ENCODE data around the gene PDGFB.

DNA sequence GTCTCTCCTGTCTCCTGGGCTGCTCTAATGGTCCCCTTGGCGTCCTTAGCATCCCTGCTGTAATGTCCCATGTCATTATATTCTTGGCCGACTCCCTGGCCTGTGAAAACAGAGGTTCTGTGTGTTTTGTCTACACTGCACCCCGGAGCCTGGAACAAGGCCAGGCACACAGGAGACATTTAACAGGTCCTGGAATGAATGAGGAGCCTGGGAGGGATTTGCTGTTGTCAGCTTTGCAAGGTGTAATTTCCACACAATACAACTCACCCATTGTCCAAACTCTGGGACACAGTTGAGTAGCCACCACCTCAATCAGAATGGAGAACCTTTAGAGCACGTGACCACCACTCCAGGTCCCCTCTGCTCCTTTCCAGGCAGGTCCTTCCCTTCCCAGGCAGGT, 14.9 kb upstream of the PDGFB start:
- no peak for TF ChIP-seq POLR2A (IDR thresholded peaks at IDR 0.05)
- TF ChIP-seq, protein P1, sequence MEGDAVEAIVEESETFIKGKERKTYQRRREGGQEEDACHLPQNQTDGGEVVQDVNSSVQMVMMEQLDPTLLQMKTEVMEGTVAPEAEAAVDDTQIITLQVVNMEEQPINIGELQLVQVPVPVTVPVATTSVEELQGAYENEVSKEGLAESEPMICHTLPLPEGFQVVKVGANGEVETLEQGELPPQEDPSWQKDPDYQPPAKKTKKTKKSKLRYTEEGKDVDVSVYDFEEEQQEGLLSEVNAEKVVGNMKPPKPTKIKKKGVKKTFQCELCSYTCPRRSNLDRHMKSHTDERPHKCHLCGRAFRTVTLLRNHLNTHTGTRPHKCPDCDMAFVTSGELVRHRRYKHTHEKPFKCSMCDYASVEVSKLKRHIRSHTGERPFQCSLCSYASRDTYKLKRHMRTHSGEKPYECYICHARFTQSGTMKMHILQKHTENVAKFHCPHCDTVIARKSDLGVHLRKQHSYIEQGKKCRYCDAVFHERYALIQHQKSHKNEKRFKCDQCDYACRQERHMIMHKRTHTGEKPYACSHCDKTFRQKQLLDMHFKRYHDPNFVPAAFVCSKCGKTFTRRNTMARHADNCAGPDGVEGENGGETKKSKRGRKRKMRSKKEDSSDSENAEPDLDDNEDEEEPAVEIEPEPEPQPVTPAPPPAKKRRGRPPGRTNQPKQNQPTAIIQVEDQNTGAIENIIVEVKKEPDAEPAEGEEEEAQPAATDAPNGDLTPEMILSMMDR (IDR thresholded peaks at IDR 0.05) = no peak

All from body of pancreas (tissue), 4 donors.